Measurements from ENCODE around the gene ZNF80. TPM values are rescaled to one million over a fixed set of nuclear protein-coding genes. Genes with fewer than 3 reads are reported as not detected.
"Not testable (repeated sequence)": the region's sequence is repeated elsewhere in the genome, so short reads cannot be mapped to it uniquely, and the experiment has no call there.

Gene ZNF80
- total RNA-seq: not detected

GRCh38 chr3:114237478-114237877 lies at the start of gene ZNF80:
ZNF80 (minus strand) TSS chr3:114237578; CDS start chr3:114237074, 504 bp downstream.
- 70 to 86% methylated on average over 5 of the region's 6 CpGs for WGBS, 2 donors

DNA sequence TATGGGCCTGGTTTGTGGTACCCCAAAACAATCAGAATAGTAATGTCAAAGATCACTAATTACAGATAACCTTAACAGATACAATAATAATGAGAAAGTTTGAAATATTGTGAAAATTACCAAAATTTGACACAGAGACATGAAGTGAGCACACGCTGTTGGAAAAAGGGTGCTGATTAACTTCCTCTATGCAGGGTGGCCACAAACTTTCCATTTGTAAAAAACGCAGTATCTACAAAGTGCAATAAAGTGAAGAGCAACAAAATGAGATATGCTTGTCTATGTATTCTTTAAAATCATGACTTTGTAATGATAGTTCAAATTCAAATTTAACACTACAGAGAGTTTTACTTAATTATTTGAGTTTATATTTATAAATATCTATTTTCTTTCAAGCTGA lies 48.9 kb upstream of the ZNF80 start:
- TF ChIP-seq CTCF (IDR thresholded peaks at IDR 0.05) (no peak), POLR2A (IDR thresholded peaks at IDR 0.05) (no peak)
- H3K4me3 ChIP-seq (ENCODE audit: low read depth, poor library complexity, severe bottlenecking): no peak overlapping the region
- intact Hi-C loops (cut with DNase I; ENCODE audit: low total_unique reads): no loop called here
- WGBS, 2 donors: 89% methylated on average over 2 of the region's 2 CpGs
- DNase-seq (ENCODE audit: low spot score in 2 of 2): no peak

More at GRCh38 chr3:114237478-114237877, at the start of gene ZNF80:
- intact Hi-C loops (cut with DNase I; ENCODE audit: low total_unique reads); H3K4me3 ChIP-seq (ENCODE audit: low read depth, poor library complexity, severe bottlenecking); DNase-seq (ENCODE audit: low spot score in 2 of 2): not testable (repeated sequence)

DNA sequence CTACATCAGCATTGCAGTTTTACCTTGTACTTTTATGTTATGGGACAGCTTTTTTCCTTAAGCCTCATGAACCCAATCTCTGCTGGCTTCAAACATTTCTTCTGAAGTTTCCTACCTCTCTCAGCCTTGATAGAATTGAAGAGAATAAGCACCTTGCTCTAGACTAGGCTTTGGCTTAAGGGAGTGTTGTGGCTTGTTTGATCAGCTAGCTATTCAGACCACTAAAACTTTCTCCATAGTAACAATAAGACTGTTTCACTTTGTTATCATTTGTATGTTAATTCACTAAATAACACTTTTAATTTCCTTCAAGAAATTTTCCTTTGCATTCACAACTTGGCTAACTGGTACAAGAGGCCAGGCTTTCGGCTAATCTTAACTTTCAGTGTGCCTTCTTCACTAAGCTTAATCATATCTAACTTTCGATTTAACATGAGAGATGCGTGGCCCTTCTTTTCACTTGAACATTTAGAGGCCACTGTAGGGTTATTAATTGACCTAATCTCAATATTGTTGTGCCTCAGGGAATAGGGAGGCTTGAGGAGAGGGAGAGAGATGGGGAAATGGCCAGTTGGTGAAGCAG lies 48.4 kb upstream of the ZNF80 start:
- H3K4me3 ChIP-seq (ENCODE audit: low read depth, poor library complexity, severe bottlenecking): no peak overlapping the region
- intact Hi-C loops (cut with DNase I; ENCODE audit: low total_unique reads): no loop called here
- DNase-seq (ENCODE audit: low spot score in 2 of 2): no peak
- no peak for TF ChIP-seq POLR2A (IDR thresholded peaks at IDR 0.05)
- no peak for TF ChIP-seq CTCF (IDR thresholded peaks at IDR 0.05)
- WGBS, 2 donors: 93 to 94% methylated on average over 3 of the region's 3 CpGs

- no peak for DNase-seq (ENCODE audit: low spot score in 2 of 2)
- no peak overlapping the region for H3K4me3 ChIP-seq (ENCODE audit: low read depth, poor library complexity, severe bottlenecking)
- 95 to 100% methylated on average over 1 of the region's 1 CpG for WGBS, 2 donors
- intact Hi-C loops (cut with DNase I; ENCODE audit: low total_unique reads): no loop called here
- TF ChIP-seq CTCF (IDR thresholded peaks at IDR 0.05) (no peak), POLR2A (IDR thresholded peaks at IDR 0.05) (no peak)
These were observed 47.3 kb upstream of the ZNF80 start for GRCh38 chr3:114284644-114285043.

- DNase-seq (ENCODE audit: low spot score in 2 of 2); intact Hi-C loops (cut with DNase I; ENCODE audit: low total_unique reads); H3K4me3 ChIP-seq (ENCODE audit: low read depth, poor library complexity, severe bottlenecking): not testable (repeated sequence)
- 93 to 94% methylated on average over 15 to 23 of the region's 26 CpGs for WGBS, 2 donors
These were observed 39.5 kb upstream of the ZNF80 start for GRCh38 chr3:114276856-114277255.

DNA sequence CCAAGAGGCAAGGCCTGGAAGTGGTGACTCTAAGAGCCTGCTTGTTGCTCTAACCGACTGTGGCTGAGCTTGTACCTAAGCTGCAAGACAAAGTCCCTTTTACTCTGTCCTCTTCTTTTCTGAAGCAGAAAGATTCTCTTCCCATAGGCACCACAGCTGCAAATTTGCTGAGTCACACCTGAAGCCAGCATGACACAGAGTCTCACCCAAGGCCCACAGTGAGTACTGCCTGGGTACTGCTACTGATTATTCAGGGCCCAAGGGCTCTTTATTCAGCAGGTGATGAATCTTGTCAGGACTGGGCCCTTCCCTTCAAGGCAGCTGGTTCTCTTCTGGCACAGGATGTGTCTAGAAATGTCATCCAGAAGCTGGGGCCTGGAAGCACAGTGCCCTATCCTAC lies 37.6 kb upstream of the ZNF80 start:
- TF ChIP-seq POLR2A (IDR thresholded peaks at IDR 0.05) (no peak), CTCF (IDR thresholded peaks at IDR 0.05) (no peak)
- no peak overlapping the region for H3K4me3 ChIP-seq (ENCODE audit: low read depth, poor library complexity, severe bottlenecking)
- no peak for DNase-seq (ENCODE audit: low spot score in 2 of 2)
- intact Hi-C loops (cut with DNase I; ENCODE audit: low total_unique reads): no loop called here
- WGBS, 2 donors: 80 to 85% methylated on average over 1 of the region's 1 CpG

GRCh38 chr3:114272271-114272670 lies 34.9 kb upstream of the ZNF80 start:
- H3K4me3 ChIP-seq (ENCODE audit: low read depth, poor library complexity, severe bottlenecking): no peak overlapping the region
- DNase-seq (ENCODE audit: low spot score in 2 of 2): no peak
- WGBS, 2 donors: 54 to 63% methylated on average over 1 of the region's 1 CpG
- no peak for TF ChIP-seq POLR2A (IDR thresholded peaks at IDR 0.05)
- intact Hi-C loops (cut with DNase I; ENCODE audit: low total_unique reads): no loop called here

Measured in lower leg skin (tissue), 4 donors.